GM18907 (cell line): ENCODE data around the gene DHRS1.
A peak's percentile ranks its signal among the peaks of the same experiment; 100 is the strongest.

Source experiments
- ATAC-seq: cut with Tn5 transposase; IDR thresholded peaks from one replicate; pipeline ENCODE4 v1.9.1; 2021; ENCODE audit warnings: mild to moderate bottlenecking, moderate library complexity; ENCODE audit not compliant: unreplicated experiment

DHRS1 gene

DNA sequence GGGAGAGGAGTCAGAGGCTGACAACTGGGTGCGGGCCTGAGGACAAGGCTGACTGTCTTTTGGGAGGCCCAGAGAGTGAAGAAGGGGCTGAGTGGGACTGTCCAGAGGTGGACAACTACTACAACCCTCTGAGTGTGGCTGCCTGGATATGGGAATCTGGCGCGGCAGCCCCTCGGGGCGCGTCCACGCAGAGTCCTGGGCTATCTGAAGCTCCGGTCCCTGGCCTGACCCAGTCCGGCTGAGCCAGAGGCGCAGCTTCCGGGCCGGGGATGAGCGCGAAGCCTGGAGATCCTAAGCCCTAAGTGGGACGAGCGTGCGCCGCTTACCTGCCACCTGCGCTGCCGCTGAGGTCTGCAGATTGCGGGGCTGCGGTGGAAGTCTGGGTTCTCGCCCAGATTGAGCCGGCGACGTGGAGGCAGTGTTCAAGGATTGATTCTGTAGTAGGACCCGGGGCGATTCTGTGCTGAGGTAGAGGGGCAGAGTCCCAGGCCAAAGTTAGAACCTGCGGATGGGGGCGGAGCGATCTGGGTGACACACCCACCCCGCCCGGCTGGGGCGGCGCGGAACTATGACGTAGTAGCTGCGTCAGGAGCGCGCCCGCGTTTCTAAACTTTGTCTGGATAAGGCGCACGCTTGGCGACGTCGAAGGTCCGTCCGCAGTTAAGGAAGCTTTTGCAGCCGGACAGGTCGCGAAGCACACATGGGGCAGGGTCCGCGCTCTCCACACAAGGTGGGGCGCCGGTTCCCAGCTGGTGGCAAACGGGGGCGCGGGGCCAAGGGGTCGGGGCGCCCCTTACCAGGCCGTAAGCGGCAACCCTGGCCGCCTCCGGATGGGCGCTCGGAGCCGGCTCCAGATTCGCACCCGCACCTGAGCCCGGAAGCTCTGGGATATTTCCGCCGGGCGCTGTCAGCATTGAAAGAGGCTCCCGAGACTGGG lies at the start of gene DHRS1, which contains the start of gene NOP9:
Gene DHRS1, minus strand, starts transcription at position 526 of the 937 bp plus-strand sequence. CDS start 674 bp downstream, outside the sequence.
Gene NOP9, plus strand, starts transcription at position 596 of the 937 bp plus-strand sequence. Its CDS starts 105 bp downstream, at position 701.
- peak; percentile 71 for ATAC-seq

DNA sequence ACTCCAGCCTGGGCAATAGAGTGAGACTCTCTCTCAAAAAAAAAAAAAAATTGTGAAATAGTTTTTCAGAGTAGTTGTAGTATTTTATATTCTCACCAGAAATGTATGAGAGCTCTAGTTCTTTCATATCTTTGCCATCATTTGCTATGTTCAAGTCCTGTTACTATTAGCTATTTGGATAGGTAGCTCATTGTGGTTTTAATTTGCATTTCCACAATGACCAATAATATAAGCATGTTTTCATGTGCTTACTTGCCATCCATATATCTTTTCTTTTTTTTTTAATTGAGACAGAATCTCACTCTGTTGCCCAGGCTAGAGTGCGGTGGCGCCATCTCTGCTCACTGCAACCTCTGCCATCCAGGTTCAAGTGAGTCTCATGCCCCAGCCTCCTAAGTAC lies 48.6 kb upstream of the DHRS1 start:
- ATAC-seq, result no peak

DNA sequence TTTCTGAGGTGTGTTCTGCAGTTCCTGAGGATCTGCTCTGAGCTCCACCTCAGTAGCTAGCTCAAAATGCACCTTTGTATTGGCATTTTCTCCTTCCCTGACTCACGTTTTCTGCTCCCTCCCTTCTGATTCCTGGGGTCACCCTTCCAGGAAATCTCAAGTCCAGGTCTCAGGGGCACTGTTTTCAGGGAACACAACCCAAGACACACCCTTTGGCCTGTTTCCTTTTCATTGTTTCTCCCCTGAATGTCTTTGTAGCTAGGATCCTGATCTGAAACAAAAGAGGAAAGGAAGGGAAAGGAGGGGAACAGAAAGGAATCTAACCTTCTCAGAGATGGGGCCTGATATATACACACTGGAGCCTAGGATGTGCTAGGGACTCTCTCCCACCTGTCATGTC lies 47.6 kb upstream of the DHRS1 start:
- ATAC-seq, result no peak

DNA sequence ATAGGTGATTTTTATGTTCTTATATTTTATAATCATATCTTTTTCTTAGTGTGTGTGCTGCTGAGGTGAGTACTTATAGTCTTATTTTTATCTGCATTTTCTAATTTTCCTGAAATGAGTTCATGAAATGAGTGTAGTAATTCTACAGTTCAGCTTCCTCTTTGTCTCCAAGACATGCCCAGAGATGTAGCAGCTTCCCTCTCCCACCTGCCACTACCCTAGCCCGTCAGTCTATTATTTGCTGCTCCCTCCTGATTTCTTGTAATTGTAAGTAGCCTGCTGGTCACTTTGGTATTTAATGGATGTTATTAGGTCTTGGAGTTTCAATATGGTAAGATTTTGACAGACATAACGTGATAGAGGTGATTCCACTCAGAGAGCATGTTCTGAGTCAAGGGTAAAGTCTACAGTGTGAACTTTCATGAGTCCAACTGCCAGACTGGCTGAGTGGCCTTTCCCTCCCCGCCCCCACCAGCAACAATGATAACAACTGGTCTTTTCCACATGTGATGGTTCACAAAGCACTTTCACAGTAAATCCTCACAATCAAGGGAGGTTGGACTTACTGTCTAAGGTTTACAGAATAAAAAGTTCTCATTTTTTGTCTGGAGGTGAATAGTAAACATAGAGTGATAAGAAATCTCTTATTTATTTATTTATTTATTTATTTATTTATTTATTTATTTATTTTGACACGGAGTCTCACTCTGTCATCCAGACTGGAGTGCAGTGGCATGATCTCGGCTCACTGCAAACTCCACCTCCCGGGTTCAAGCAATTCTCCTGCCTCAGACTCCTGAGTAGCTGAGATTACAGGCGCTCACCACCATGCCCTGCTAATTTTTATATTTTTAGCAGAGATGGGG lies 44.4 kb upstream of the DHRS1 start:
- ATAC-seq, result no peak

DNA sequence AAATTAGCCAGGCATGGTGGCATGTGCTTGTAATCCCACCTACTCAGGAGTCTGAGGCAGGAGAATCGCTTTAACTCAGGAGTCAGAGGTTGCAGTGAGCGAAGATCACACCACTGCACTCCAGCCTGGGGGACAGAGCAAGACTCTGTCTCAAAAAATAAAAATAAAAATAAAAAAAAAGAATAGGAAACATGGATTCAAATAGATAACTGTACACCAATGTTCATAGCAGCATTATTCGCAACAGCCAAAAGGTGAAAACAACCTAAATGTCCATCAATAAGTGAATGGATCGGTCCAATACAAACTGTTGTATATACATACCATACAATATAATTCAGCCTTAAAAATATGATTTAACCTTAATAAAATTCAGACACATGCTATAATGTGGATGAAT lies 43.3 kb upstream of the DHRS1 start:
- no peak for ATAC-seq

DNA sequence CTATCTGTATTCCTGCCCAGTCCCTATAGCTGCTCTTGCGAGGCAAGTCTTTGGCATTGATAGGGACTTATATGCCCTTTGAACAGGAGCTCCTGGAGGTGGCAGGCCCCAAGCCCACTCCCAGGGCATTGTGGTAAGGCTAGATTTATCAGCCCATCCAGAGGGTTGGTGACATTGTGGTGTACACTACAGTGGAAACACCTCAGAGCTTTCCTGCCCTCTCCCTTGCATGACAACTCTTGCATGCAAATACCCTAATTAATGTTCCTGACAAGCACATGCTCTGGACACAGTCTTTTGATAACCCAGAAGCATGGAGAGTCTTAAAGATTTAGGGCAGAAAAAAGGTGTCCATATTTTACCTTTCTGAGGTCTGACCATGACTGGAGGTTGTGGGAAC lies 41.0 kb upstream of the DHRS1 start:
- ATAC-seq, result no peak

DNA sequence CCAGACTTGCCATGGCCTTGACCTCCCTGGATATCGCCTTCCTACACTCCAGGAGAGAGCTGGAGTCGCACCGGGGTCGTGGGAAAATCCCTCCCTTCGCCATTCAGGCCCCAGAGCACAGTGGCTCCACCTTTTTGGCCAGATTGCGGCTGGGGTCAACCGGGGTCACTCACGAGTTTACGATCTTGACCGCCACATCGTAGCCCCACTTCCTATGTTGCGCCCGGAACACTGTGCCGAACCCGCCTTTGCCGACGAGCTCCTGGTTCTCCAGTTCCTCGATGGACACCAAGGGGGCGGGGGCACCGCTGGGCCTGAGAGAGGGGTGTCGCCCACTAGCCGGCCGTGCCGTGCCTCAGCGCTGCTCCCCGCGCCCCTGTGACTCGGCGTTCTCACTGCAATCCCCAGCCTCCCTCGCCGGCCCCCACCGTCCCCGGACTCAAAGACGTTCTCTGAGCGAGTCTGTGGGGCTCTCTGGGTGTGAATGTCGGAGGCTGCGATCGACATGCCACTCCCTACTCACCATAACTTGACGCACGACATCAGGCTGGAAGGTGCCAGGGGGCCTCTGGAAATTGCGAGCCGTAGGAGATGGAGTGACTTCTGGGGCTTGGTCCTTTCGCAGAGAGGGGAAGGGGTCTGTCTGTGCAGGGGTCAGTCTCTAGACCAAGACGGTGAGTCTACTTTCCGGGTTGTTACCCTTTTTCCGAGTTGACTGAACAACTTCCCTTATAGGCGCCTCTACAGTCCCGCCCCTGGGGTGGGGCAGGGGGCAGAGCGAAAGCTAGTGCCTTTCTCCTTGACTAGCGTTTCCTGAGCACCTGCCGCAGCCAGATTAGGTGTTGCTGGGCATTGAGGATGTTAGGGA lies 39.9 kb upstream of the DHRS1 start, which contains the start of gene RIPK3:
Gene RIPK3, minus strand, starts transcription at position 708 of the 868 bp plus-strand sequence. Its CDS starts 165 bp downstream, at position 543.
- peak; percentile 94 for ATAC-seq

DNA sequence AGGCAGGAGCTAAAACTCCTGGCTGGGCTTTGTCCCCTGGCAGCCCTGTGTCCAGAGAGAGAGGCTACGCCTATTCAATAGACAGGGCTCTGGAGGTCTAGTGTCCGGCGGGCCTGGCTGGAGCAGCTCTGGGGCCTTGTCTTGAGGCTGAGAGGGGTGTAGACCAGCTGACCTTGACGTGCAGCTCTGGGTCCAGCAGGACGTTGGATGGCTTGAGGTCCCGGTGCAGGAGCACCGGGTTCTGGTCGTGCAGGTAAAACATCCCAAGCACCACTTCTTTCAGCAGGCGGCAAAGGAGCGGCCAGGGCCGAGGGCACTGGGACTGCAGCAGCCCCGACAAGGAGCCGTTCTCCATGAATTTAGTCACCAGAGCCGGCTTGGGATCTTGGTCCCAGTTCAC lies 39.3 kb upstream of the DHRS1 start:
- no peak for ATAC-seq

DNA sequence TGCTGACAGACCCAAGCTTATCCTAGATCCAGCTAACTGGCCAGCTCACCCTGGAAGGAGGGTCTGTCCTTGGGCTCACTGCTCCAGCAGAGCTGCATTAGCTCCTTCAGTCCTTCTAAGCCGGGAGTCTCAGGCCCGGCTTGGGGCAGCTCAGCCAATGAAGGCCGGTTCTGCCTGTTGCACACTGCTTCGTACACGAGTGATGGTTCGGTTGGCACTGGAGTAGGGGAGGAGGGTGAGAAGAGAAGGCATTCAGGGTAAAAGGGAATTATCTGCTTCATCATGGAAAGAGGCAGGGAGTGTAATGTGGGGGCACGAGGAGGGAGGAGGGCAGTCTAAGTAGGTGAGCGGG lies 38.2 kb upstream of the DHRS1 start:
- no peak for ATAC-seq

DNA sequence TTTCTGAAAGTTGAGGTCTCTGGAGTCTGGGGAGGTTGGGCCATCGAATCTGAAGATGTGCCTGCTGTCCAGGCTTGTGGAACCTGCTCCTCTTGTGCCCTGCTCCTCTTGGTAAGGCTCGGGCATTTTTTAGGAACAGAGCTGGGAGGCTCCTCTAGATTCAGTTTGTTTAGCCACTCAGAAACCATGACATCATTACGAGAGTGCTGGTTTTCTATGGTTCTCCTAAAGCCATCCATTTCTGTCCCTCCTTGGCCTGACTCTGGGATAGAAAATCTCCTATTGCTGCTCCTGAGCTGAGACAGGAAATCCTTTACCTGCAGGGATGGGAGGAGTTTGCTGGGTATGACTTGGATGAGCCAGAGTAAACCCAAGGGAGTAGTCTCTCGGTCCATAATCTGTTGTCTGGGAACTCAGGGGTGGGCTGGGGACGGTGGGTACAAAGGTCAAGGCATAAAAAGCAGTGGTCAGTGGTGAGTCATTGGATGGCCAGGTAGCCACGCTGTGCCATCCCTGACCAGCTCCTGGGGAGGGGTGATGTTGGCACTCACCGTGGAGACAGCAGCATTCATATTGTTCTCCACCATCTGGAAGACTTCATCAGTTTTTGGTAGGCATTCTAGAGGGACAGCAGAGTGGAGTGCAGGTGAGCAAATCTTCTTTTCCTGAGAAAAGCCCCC lies 37.7 kb upstream of the DHRS1 start:
- ATAC-seq, result no peak

DNA sequence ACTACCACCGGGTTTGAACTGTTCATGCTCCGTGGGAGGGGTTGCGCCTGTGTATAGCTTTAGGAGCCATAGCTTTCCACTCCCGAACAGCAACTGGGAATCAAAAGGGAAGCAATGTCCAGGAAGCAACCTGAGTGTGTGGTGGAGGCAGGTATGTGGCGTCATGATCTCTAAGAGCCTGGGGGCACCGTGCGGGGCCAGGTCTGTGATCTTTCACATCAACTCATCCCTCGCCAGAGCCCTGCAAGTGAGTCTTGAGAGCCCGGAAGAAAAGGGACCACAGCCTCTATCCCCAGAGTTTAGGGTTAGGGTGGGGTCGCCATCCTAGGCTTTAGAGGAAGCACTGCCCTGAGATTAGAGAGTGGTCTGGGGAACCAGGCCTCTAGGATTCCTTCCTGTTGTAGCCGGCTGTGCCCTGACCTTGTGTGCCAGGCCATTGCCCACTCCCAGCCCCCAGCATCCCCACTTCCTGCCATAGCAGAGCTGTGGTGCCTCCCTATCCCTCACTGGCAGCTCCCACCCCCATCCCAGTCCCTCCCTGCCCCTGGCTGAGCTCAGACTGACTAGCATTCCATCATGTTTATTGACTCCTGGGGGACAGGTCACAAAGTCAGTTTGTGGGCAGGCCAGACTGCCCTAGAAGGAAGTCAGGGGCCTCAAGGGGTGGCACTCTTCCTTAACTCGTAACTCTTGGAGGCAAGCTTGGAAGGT lies 36.0 kb upstream of the DHRS1 start:
- ATAC-seq, result no peak

DNA sequence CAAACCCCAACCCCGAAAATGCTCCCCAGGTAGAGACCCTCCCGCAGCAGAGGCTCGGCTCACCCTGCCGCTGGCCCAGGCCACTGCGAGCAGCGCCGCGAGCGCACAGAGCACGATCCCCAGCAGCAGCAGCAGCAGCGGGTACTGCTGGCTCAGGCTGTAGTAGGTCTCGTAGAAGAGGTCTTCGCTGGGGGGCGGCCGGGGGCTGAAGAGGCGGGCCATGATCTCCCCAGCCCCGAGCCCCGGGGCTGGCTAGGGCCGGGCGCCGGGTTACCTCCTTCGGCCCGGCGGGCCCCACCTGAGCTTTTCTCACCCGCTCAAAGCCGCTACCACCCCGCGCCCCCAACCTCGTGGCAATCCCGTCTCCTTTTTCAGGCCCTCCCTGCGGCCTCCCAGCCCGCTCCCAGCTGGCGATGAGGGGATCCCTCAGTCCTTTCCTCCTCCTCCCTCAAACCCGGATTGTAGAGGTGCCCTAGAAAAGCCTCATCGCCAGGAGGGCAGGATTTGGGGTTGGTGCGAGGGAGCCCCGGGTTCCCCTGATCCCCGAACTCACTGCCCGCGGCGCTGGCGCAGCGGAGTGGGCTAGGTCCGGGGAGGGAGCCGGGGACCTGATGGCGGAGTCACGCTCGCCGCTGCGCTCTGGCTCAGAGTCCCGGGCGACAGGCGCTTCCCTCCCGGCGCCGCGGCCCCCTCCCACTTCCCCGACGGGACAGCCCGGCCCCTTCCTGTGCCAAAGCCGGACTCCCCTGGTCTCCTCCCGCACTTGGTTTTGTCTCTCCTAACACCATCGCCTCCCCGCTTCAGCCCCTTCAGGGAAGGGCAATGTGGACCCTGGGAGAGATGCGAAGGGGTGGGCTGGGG lies 35.1 kb upstream of the DHRS1 start, which contains the start of gene ADCY4:
Gene ADCY4, minus strand, starts transcription at position 641 of the 861 bp plus-strand sequence. Its CDS starts 419 bp downstream, at position 222.
- no peak for ATAC-seq

DNA sequence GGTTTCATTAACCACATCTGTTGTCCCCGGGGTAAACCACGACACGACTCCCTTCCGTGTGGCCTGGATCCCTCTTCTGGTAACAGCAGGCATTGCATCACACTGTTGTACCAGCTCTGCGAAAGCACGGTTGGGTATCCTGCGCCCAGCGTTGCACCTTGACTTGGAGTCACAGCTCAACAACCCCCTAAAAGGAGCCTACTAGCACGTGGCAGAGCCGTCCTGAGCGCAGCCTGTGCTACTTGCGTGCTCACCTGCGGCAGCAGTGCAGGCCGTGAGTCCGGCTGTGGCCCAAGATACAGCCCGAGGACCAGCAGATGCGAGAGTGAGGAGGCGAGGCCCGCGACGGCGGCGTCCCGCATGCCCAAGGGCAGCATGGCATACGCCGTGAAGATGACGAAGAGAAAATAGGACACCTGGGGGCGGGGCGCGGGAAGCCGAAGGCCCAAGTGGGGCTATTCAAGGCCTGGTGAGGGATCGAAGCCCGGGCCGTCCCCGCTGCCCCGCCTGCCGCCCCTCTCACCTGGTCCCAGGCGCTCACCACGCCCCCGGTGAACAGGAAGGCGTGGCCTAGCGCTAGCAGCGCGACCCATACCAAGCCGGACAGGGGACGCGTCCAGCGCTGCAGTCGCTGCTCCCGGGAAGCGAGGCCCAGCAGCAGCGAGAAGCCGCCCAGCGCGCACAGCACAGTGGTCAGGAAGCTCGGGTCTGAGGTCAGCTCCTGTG lies 32.9 kb upstream of the DHRS1 start:
- ATAC-seq, result peak; percentile 85

DNA sequence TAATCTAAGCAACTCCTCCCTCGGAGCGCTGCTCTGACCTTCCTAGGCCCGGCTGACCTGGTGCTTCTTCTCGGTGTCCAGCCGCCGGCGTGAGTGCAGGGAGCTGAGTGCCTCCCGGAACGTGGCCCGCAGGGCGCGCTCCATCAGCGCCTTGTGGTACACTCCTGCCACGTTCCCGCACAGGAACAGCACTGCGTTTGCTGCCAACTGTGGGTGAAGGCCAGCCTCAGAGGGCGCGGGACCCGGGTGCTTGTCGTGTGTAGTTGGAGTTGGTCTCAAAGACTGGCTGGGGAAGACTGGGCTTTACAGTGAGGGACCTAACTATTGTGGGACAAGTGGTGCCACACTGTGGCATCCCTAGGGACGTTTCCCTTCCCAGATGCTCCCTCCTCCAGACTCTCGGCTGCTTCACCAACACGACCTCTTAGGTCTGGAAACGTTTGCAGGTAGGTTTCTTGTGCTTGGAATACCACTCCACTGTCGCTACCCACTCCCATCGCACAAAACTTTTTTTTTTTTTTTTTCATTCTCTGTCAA lies 32.2 kb upstream of the DHRS1 start:
- no peak for ATAC-seq

DNA sequence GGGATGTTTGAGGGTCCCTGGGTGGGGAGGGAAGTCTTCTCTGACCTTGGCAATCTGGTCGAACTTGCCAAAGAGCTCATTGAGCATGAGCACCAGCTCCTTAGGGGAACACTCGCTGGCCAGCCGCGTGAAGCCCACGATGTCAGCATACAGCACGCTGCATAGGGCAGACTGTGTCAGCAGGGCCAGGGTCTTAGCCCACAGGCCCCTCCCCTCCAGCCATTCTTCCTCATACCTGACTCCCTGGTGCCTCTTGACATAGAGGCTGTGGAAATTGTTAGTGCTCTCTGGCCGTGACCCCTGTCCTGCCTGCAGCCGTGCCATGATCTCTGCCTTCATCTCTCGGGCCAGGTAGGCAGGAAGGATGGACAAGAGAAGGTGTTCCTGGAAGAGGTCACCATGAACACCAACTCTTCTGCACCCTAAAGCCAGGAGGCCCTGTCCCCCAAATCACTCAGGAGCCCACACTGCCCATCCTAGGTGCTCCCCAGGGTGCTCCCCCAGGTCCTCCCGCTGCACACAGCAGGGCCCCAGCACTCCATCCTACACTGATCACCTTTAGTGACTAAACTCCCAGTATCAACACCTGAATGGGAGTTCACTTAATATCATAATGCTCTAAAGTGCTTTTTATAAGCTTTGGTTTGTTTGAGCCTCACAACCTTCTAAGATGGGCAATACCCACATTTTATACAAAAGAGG lies 31.5 kb upstream of the DHRS1 start:
- ATAC-seq, result no peak

DNA sequence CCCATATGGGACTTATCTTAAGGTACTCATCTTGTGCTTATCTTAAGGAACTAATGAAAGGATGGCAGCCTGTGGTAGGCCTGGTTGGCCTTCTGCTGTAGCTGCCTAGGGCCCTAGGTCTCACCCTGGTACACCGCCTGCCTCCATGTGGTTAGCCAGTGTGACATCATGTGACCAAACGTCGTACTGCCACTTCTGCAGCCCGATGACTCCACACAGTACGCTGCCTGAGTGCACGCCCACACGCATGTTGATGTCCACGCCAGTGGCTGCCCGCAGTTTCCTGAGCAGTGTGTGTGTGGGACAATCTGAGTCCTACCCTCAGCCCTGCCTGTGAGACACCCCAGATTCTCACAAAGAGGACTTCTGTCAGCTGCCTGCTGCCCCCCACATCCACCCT lies 30.2 kb upstream of the DHRS1 start:
- no peak for ATAC-seq
